Stimulated activated CD4-positive, alpha-beta T cell treated with anti-CD3 and anti-CD28 coated beads, Interleukin-15, amount 100 ng/mL, for 48 hours (primary cell): ENCODE data around the gene AATF.

Source experiments
- DNase-seq, 2 donors: peaks; one replicate each; pipeline ENCODE4 v3.0.0-alpha.2; 2020; ENCODE audit warnings: low read depth in 2 of 2

Gene AATF, protein sequence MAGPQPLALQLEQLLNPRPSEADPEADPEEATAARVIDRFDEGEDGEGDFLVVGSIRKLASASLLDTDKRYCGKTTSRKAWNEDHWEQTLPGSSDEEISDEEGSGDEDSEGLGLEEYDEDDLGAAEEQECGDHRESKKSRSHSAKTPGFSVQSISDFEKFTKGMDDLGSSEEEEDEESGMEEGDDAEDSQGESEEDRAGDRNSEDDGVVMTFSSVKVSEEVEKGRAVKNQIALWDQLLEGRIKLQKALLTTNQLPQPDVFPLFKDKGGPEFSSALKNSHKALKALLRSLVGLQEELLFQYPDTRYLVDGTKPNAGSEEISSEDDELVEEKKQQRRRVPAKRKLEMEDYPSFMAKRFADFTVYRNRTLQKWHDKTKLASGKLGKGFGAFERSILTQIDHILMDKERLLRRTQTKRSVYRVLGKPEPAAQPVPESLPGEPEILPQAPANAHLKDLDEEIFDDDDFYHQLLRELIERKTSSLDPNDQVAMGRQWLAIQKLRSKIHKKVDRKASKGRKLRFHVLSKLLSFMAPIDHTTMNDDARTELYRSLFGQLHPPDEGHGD

DNA sequence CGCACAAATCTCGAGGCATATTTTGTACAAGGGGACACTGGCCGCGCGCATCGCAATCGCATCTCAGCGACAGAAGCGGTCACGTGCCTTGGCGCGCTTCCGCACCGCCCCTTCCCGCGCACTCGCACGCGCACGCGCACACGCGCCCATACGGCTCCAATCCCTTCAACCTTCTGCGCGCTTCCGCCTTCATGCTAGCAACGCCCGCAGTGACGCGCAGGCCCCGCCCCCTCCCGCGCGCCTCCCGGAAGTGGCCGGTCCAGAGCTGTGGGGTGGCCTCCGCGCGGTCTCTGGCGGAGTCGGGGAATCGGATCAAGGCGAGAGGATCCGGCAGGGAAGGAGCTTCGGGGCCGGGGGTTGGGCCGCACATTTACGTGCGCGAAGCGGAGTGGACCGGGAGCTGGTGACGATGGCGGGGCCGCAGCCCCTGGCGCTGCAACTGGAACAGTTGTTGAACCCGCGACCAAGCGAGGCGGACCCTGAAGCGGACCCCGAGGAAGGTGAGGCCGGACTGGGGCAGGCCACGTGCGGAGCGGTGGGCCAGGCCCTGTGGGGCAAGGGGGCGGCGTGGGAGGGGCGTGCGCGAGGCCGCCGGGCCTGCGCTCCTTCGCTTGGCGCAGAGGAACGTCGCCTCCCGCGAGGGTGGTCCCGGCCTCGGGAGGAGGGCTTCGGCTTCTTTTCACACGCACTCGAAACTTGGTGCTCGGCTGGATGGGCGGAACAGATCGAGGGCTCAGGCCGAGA is at the start of gene AATF:
Gene AATF, plus strand, starts transcription at position 238 of the 744 bp plus-strand sequence. Its CDS starts 172 bp downstream, at position 410.
- DNase-seq = peak; percentile 92 to 93

DNA sequence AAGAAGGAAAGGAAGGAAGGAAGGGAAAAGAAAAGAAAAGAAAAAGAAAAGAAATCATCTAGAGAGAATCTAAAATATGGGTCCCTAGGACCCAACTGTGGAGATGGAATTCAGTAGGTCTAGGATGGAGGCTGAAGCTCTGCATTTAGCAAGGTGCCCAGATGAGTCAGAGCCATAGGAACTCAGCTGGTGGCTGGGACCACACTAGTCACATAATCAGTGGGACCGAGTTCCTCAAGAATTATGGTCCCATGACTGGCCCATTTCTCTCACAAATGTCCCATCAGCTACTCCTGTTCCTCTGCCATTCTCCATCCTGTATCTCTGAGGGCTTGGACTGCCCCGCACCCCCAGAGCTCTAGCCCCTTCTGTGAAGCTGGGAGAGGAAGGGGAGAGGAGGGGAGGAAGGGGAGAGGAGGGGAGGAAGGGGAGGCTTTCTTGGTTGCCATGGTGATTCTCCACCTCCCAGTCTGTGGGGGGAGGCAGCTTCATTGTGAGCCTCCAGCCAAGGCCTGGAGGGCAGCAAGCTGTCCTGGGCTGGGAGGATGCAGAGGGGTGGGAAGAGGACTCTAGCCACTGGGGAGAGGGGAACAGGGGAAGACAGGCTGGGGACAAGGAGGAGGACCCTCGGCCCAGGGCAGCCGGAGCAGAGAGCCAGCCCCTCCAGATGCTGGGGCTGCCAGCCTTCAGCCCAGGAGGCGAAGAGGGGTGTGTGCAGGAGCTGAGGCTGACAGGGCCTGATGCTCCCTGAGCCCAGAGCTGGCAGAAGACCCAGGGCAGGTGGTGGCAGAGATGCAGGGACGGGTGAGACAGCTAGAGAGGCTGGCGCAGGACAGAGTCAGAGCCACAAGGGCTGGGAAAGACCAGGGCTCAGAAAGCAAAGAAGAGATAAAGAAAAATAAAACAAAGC is 49.2 kb upstream of the AATF start:
- DNase-seq = no peak

DNA sequence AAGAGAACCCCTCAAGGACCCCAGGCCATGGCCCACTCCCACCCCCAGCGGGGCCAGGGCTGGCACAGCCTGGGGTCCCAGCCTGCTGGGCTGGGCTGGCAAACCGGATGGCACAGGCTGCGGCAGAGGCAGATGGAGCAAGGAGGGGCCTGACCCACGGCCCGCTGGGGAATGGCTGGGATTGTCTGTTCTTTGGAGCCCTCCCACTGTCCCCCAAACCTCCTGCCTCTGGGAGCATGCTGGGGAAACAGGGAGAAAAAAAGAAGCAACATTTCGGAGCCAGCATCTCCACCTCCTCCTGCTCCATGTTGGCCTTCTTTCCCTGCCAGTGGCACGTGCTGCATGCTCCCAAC is 48.6 kb upstream of the AATF start:
- DNase-seq = no peak

DNA sequence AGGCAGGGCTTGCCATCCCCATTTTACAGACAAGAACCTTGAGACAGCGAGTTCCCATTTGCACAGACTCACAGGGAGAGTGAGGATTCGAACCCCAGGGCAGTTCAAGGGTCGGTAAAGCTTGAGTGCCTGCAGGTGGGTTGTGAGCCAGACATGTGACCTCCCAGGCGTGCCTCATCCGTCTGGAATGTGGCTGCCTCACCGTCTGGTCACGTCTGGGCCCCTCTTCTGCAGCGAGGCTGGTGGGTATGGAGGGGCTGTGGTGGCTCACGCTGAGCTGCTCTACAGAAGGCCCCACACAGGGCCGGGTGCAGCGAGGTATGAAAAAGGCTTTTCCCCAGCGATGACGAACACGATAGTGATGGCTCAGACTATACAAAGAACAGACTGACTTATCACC is 47.2 kb upstream of the AATF start:
- DNase-seq = no peak

DNA sequence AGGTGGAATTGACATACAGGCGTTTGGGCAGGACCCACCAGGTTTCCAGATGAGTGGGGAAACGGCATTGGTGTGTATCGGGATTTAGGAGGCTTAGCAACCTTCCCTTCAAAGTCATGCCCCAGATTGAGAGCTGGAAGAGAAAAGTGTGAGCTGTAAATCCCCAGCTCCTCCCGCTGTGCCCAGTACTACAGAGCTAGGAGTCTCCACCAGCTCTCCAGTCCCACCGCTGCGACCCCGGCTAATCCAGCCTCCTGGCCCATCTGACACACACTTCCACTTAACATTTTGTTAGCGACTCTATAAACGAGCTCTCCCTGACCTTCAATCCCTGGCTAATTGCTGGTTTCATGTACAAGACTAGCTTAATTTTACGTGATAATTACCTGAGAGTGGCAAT is 41.3 kb upstream of the AATF start:
- DNase-seq = no peak

DNA sequence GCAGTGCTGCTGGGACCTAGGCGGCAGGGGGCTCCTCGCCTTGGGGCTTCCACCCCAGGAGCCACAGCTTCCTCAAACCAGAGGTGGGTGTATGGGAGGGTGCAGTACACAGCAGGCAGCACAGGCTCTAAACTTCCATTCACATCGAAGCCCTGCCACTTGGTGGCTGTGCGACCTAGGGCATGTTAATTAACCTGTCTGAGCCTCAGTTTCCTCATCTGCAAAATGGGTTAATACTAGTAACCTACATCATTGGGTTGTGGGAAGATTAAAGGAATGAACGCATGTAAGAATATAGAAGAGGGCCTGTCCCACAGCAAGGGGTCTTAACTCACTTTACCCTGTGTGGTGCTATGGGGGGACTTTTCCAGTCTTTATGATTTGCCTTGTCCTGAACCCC is 38.2 kb upstream of the AATF start:
- DNase-seq = no peak

DNA sequence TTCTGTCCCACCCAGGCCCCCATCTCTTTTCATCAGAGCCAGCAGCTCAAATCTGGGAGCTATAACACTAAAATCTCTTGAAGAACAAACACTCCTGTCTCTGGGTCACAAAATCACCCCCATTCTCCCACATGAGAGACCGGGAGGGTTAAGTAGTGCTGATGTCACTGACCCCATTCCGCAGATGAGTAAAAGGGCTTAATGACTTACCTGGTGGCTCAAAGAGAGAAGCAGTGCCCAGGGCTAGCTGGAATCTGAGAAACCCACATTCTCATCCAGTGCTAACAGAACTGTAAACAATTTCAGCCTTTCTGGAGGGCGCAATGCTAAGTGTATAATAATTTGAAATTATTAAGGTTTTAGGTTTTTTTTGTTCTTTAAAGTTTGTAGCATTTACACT is 37.8 kb upstream of the AATF start:
- no peak for DNase-seq

DNA sequence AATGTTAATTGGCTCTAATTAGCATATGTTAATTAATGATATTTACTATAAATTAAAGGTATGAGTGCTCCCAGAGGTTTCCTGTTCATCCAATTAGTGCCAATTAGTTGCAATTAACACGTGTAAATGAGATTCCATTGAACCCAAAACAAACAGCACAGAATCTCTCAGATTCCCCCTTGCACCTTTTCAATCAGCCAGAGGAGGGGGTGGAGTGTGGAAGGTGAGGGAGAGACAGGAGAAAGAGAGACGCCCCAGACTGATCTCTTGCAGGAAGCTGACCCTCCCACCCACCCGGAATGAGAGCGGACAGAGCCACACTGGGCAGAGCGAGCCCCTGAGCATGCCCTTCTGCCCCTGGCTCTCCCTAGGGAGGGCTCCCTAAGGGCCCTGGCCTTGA is 35.6 kb upstream of the AATF start:
- no peak for DNase-seq

DNA sequence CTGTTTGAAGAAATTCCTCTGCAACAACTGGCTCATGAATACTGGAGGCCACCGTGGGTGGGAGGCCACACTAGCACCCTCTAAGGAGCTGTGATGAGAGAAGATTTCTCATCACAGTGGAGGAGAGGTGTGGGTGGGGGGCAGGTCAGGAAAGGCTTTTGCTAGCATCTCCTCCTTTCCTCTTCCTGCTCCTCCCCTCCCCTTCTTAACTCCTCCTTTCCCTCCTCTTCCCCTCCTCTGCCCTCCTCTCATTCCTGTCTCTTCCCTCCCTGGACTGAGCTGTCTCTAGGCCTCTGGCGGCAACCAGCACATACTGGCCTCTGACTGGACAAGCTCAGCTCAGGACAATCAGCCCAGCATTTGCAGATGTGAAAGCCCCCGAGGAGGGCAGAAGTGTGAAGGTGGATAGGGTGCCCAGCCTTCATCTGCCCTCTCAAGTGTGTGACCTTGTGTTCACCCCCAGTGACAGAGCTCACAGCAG is 30.5 kb upstream of the AATF start:
- DNase-seq = no peak

DNA sequence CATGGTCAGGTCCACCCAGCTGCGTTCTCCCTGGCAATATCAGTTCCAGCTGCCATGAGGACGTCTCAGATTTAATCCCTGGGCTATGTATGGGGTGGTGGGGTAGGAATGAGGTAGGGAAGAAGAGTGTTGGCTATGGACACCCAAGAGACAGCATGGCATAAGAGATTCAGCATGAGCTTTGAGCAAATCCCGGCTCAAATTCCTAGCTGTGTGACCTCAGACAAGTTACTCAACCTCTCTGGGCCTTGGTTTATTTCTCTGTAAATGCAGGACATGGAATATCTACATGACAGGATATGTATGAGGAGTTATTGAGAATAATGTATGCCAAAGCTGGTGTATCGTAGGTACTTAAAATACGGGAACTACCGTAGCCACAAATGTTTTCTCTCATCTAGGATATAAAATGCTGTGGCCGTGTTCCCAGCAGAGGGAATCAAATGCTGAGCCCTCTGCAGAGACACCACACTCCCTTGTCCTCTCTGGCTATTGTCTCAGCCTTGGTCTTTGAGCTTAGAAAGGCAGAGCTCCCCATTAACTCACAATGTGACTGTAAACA is 29.3 kb upstream of the AATF start:
- DNase-seq = no peak

DNA sequence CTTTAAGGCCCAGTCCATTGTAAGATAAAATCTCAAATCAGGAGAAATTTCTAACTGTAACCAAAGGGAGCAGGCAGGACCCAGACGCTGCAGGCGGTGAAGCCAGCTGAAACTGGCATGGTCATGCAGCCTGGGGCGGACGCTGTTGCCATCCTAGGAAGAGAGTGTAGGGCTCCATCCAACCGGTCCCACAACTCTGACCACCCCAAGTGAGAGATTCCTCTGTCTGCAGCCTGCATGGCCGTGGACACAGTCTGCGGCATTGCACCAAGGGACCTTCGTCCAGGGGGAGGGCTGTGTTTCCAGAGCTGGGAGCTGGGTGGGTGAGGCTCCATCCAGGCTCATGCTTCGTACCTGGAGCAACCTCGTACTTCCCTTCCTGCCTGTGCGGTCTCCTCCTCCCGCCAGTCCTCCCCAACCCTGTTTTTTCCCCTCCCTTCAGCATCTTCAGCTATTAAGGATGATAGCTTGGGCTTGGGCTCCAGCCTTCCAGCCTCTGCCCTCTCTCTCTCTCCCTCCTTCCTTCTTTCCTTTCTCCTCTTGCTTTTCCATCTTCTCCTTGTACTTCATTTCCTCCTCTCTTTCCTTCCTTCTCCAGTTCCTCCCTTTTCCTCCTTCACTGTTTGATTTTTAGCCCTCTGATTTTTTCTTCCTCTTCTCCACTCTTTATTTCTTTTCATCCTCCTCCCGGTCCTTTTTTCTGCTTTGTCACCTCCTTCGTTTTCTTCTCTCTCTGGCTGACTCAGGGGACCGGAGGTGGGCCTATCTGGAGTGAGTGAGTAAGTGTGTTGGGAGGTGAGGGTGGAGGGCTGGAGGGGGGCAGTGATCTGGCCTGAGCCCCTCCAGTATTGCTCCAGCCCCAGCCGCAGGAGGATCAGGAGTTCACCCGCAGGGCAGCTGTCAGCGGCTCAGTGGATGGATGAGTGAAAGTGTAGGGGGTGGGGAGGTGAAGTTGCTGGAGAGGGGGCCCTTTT is 28.4 kb upstream of the AATF start:
- no peak for DNase-seq

DNA sequence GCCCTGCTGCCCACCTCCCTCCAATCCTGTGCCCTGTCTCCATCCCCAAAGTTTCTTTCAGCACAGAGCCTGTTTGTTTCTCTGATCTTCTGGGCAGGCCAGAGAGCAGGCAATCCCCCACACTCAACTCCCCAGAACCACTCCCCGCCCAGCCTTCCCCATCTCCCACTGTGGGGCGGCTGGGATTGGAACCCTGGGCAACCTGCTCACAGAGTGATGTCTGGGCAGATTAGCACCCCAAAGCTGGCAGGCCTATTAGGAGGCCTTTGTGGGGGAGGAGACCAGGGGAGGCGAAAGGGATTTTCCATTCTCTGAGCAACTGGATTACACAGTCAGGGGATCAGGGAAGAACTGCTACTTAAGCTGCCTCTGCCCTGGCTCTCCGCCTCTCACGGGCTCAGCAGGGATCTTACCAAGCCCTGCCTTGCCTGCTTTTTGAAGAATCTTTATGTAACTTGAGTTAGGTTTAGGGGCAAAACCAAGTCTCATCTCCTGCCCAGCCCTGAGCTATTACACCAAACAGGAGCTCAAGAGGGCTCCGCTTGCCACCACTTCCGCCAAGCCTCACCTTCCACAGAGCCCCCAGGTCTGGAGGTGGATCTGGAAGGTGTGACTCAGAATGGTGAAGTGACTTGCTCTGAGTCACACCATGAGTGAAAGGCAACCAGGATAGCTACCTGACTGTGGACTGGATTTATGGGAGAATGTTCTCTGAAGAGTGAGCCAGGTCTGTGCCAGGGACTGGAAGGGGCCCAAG is 27.5 kb upstream of the AATF start:
- peak; percentile 69 to 74 for DNase-seq

DNA sequence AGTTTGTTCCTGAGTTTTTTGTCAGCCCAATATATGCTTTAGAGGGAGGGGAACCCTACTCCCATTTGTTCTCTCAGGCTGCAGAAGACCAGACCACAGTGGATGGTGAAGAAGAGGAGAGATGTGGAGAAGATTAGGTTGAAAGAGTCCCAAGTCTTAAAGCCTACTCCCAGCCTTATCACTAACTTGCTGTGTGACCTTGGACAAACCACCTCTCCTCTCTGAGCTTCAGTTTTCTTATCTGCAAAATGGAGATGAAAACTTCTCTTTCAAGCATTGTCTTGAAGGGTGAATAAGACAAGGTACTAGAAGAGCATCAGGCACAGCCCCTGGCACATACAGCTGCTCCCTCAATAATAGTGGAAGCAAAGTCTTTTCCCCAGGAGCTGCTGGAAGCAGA is 26.6 kb upstream of the AATF start:
- no peak for DNase-seq

DNA sequence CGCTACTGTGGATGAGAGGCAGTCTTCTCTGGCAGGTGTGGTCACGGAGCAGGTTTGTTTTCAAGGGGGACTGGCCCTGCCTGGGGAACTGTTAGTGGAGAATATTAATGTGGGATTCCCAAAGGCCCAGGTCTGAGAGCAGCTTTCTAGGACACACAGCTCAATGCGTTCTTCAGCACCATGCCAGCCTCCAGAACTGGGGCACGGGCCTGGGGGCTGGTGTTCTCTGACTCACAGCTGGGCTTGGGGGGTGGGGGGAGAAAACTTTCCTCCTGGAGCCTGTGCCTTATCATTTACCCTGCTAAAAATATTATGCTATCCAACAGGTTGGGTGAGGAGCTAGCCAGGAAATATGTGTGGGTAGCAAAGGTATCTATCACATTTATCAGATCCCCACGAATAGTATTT is 24.9 kb upstream of the AATF start:
- DNase-seq = no peak

DNA sequence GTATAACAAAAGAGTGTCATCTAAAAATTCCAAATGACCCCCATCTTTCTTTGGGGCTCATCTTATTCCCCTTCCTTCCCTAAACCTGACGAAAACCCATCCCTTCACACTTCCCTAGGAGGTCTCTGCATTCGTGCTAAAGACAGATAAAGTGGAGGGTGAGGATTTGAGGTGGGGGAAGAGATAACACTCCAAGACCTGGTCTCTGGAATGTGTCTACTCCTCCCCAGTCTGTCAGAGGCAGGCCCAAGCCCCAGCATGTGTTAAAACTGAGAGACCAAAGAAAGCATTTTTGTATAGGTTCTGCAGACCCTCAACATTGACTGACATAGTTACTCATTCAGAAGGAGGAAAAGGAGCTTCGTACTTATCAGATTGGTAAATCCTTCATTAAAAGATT is 22.5 kb upstream of the AATF start:
- DNase-seq = no peak

DNA sequence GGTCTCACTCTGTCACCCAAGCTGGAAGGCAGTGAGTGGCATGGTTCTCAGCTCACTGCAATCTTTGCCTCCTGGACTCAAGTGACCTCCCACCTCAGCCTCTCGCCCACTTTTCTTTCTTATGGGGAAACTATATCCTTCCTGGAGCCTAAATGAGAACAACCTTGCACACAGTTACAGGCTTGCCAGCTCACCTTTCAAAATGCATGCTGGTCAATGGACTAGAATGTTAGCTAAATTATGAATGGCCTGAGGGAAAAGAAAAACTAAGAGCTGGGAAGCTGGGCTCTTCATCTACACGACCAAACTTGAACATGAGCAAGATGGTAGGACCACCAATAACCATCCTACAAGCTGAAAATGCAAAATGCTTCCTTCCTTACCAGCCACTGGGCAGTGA is 22.1 kb upstream of the AATF start:
- DNase-seq = no peak

DNA sequence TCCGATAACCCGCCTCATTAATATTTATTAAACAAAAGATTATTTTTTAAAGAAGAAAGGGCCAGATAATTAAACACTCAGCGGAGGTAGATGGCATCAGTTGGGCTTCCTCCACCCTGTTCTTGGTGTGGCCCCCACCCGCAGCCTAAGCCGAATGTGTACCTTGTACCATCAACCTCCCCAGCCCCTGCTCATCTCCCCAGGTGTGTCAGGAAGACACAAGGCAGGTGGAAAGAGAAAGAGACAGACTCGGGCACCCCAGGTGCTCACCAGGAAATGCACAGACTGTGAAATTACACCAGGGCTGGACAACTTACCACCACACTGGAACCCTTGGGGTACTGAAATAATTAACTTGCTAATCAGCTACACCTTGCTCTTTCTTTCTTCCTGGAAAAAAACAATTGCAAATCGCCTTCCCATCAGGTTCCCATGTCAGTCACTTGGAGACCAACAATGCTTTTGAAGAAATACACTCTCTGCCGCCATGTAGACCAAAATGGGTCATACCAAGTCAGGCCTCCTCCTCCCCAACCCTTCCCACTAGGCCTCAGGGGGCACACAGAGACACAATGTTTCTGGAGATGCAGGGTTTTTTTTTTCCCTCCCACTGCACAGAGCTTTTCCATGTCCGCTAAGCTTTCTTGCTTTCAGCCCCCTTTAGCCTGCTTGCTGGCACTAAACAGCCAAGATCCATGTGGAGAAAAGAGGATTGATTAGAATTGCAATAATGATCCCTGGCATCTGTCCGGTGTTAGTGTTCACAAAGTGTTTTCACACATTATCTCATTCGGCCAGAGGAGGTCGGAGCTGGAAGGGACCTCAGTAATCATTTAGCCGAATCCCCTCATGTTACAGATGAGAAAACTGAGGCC is 20.0 kb upstream of the AATF start:
- DNase-seq = no peak

DNA sequence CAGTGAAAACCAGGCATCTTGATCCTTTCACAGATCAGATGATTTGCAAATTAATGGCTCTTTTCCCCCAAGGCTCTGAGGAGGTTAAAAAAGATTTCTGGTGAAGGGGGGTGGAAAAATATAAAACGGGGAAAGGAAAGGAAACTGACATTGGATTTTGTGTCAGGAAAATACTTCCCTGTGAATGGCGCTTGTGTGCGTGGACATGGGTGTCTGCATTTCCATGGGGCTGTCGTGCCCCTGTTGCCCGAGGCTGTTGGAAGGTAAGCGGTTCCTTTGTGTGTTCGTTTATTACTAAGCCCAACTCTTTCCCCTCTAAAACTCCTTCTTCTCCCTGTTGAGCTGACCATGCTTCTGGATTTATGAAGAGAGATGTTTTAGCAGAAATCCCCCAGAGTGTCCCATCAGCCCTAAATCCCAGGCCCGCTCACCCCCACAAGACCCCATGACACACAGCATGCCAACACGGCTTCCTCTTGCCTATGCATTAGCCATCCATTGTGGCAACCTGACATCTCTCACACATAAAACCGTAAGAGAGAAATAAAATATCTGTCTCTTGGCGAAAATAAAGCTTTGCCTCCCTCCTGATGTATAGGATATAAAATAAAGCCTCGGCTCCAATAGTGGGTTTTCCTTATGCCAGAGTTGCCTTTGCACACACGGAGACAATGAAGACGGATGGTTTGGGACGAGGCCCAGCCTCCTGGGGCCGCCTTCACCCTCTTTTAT is 18.7 kb upstream of the AATF start:
- DNase-seq = no peak
